Measurements from ENCODE around the gene AJAP1.

AJAP1 gene

GRCh38 chr1:4728319-4729089, 74.1 kb downstream of the AJAP1 start:
- CTCF ChIA-PET: no interaction called here
- Mint-ChIP-seq H3K4me1 (no peaks in the 10 kb centered on the region), H3K4me3 (no peak overlapping the region), H3K27ac (no peak overlapping the region), H3K27me3 (no peaks in the 10 kb centered on the region), H3K36me3 (no peaks in the 10 kb centered on the region), H3K9me3 (no peaks in the 10 kb centered on the region)
- DNase-seq: no peak

- Mint-ChIP-seq H3K4me1 (no peaks in the 10 kb centered on the region), H3K4me3 (no peak overlapping the region), H3K27me3 (no peaks in the 10 kb centered on the region), H3K9me3 (no peaks in the 10 kb centered on the region), H3K27ac (no peak overlapping the region), H3K36me3 (no peaks in the 10 kb centered on the region)
- CTCF ChIA-PET: no interaction called here
- no peak for DNase-seq
Observed at GRCh38 chr1:4729090-4729471, 74.7 kb downstream of the AJAP1 start.

DNA sequence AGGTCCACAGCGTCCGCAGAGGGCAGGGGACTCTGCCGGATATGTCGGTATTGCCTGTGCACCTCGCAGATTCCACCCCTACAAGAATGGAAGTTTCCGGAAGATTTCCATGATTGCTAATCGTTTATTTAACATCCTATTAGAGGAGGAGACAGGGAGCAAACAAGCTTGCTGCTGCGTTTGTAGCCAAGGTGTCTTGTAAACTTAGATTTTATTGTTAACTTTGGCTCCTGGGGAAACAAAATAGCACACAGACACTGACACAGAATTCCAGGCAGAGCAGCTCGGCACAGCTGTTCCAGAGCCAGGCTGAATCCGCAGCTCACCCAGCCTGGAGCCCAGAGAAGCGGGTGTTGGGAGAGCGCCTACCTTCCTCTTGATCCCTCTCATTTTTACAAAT, 75.7 kb downstream of the AJAP1 start:
- H3K9me3 Mint-ChIP-seq: no peaks in the 10 kb centered on the region

DNA sequence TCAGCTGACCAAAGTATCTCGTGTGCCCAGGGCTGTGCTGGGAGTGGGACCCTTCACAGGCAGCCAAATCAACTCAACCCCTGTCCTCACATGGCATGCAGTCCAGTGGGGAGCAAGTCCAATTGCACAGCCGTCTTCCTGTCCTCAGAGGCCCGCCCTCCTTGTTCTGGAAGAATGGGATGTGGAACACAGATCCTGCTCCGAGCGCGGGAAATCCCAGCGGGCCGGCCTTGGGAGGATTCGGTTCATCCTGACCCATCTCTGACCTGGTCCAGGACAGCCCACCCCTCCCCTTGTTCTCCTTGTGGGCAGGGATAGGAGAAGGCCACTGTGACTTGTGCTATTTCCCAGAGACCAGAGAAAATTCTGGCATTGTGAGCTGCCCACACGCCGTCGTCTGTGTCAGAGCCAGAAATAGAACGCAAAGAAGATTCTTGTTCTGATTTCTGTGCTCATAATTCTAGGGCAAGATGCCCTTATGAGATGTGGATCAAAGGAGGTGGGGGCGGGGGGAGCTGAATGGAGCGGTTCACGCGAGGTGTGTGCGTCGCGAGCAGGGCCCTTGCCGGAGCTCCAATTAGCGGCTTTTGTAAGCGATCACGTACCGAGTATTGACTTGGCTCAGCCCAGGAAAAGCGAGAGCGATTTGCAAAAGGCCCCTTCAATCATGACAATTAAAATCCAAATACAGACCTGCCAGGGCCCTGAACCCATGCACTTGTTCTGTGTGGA, 79.2 kb downstream of the AJAP1 start:
- Mint-ChIP-seq H3K36me3 (no peaks in the 10 kb centered on the region), H3K4me1 (no peaks in the 10 kb centered on the region), H3K9me3 (no peaks in the 10 kb centered on the region), H3K27ac (no peak overlapping the region), H3K27me3 (peaks cover 10% of the 10 kb centered on the region), H3K4me3 (no peak overlapping the region)
- no peak for DNase-seq
- CTCF ChIA-PET: no interaction called here

More for the DNA sequence above, 75.7 kb downstream of the AJAP1 start:
- CTCF ChIA-PET: no interaction called here
- DNase-seq: no peak
- Mint-ChIP-seq H3K4me1 (no peaks in the 10 kb centered on the region), H3K27ac (no peak overlapping the region), H3K36me3 (no peaks in the 10 kb centered on the region), H3K27me3 (peaks cover 3% of the 10 kb centered on the region), H3K4me3 (no peak overlapping the region)

DNA sequence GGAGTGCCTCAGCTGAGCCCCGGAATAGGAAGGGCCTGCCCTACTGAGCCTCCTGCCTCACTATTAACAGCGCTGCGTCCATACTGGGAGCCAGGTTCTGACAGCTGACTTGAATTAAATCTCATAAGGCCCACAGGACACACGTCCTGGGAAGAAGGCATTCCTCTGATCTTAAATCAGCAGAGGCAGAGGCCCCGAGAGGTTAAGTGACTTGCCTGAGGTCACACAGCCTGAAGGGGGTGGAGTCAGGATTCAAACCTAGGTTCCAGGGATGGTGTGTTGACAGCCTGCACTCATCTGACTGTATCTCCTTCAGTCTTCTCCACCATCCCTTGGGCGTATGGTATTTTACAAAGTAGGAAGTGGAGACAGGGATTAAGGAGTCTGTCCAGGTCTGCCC, 79.8 kb downstream of the AJAP1 start:
- Mint-ChIP-seq H3K4me1 (no peaks in the 10 kb centered on the region), H3K27ac (no peak overlapping the region), H3K27me3 (peaks cover 10% of the 10 kb centered on the region), H3K9me3 (no peaks in the 10 kb centered on the region), H3K4me3 (no peak overlapping the region), H3K36me3 (no peaks in the 10 kb centered on the region)
- no peak for DNase-seq
- CTCF ChIA-PET: no interaction called here

GRCh38 chr1:4734791-4735190, 80.4 kb downstream of the AJAP1 start:
- Mint-ChIP-seq H3K27ac (no peak overlapping the region), H3K27me3 (peaks cover 10% of the 10 kb centered on the region), H3K36me3 (no peaks in the 10 kb centered on the region), H3K4me1 (no peaks in the 10 kb centered on the region), H3K9me3 (peaks cover 2% of the 10 kb centered on the region), H3K4me3 (no peak overlapping the region)
- no peak for DNase-seq
- CTCF ChIA-PET: no interaction called here

DNA sequence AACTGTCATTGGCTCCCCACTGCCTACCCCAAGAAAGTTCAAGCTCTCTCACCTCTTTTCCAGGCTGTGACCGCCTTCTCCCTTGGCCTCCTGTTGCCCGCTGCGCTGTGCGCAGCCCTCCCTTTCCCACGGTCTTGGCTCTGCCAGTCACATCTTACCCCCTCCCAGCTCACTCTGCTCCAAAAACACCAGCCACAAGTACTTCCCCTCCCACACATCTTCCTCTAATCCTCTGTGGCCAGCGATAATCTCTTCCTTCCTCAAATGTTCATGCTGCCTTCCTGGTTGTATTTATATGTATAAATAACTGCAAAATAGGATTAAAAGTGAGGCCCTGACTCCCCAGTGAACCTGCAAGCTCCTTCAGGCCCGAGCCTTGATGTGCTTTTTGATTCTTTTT, 81.8 kb downstream of the AJAP1 start:
- Mint-ChIP-seq H3K27me3 (peaks cover 10% of the 10 kb centered on the region), H3K36me3 (no peaks in the 10 kb centered on the region), H3K9me3 (peaks cover 2% of the 10 kb centered on the region), H3K27ac (no peak overlapping the region), H3K4me1 (no peaks in the 10 kb centered on the region), H3K4me3 (no peak overlapping the region)
- CTCF ChIA-PET: no interaction called here
- no peak for DNase-seq

GRCh38 chr1:4741876-4742423, 87.5 kb downstream of the AJAP1 start:
- CTCF ChIA-PET: no interaction called here
- H3K9me3 Mint-ChIP-seq: peaks cover 2% of the 10 kb centered on the region
- no peak for DNase-seq
- H3K36me3 Mint-ChIP-seq: no peaks in the 10 kb centered on the region
- no peaks in the 10 kb centered on the region for H3K4me1 Mint-ChIP-seq
- no peaks in the 10 kb centered on the region for H3K27me3 Mint-ChIP-seq
- no peak overlapping the region for H3K4me3 Mint-ChIP-seq
- H3K27ac Mint-ChIP-seq: no peak overlapping the region

DNA sequence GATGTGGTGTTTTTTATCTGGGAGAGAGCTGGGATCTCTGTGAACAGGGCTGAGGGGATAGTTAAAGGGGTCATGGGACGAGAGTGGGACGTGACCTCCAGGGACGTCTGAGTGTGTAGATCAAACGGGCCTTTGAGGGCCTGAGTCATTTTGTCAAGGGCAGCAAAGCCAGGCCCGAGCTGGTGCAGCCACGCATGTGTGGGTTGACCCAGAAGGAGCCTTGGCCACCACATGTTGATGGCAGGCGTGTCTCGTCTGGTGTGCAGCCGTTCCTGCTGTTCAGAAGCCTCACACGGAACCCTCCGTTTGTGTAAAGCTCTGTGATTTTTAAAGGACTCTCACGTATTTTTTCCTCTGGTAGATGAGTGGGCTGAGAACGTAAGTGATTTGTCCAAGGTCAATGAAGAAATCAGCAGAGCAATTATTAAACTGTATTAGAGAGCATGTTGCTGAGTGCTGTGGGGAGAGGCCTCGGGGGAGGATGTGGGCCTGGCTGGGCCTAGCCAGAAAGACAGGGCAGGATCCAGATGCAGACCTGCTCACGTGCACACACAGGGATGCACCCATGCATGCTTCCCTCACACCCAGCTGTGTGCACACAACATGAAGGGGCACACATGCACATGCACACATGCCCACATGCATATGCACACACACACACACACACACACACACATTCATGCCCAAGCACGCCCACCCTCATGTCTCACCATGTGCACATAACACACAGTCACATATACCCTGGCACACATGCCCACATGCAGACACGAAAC, 89.8 kb downstream of the AJAP1 start:
- peaks cover 2% of the 10 kb centered on the region for H3K9me3 Mint-ChIP-seq
- H3K4me3 Mint-ChIP-seq: no peak overlapping the region
- DNase-seq: no peak
- H3K4me1 Mint-ChIP-seq: no peaks in the 10 kb centered on the region
- no peaks in the 10 kb centered on the region for H3K27me3 Mint-ChIP-seq
- no peak overlapping the region for H3K27ac Mint-ChIP-seq
- CTCF ChIA-PET: no interaction called here
- no peaks in the 10 kb centered on the region for H3K36me3 Mint-ChIP-seq

DNA sequence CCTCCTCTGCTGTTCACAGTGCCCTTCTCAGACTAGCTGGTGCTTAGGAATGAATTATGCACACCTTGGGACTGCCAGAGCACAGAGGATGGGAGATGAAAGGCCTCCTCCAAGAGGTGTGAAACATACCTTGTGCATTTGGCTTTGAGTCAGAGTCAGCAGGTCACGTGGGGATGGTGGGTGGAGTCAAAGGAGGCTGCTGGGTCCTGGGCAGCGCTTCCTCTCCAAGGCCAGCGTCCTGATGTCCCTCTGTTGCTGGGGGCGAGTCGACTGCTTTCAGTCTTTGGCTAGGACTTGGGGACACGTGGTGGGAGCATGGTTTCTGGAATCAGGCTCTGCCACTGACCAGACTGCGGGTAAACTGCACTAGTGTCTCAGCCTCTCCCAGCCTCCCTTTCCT, 91.2 kb downstream of the AJAP1 start:
- Mint-ChIP-seq H3K36me3 (no peaks in the 10 kb centered on the region), H3K4me1 (no peaks in the 10 kb centered on the region), H3K9me3 (no peaks in the 10 kb centered on the region), H3K4me3 (no peak overlapping the region), H3K27ac (no peak overlapping the region), H3K27me3 (no peaks in the 10 kb centered on the region)
- CTCF ChIA-PET: no interaction called here
- DNase-seq: no peak

- H3K4me3 Mint-ChIP-seq: no peak overlapping the region
- no peaks in the 10 kb centered on the region for H3K36me3 Mint-ChIP-seq
- no peaks in the 10 kb centered on the region for H3K9me3 Mint-ChIP-seq
- no peaks in the 10 kb centered on the region for H3K4me1 Mint-ChIP-seq
- no peak overlapping the region for H3K27ac Mint-ChIP-seq
- CTCF ChIA-PET: no interaction called here
- no peaks in the 10 kb centered on the region for H3K27me3 Mint-ChIP-seq
- no peak for DNase-seq
Observed at GRCh38 chr1:4749406-4749805, 95.0 kb downstream of the AJAP1 start.

- H3K27me3 Mint-ChIP-seq: no peaks in the 10 kb centered on the region
Observed at GRCh38 chr1:4750177-4750576, 95.8 kb downstream of the AJAP1 start.

DNA sequence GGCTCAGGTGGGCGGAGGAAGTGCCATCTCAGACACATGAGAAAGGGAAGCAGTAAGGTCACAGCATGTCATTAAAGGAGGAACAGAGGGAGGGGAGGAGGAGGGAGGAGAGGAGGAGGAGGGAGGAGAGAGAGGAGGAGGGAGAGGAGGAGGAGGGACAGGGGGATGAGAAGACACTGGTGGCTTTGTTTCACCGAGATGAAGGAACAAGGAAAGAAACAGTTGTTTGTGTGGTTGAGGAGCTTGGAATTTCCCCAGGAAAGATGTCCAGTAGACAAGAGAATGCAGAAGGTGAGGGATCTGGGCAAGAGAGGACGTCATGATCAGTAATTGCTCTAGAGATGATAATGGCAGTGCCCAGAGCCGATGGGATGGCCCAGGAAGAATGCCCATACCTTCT, 97.7 kb downstream of the AJAP1 start:
- H3K9me3 Mint-ChIP-seq: no peaks in the 10 kb centered on the region
- no peaks in the 10 kb centered on the region for H3K36me3 Mint-ChIP-seq
- no peak overlapping the region for H3K4me3 Mint-ChIP-seq
- H3K27me3 Mint-ChIP-seq: no peaks in the 10 kb centered on the region
- CTCF ChIA-PET: no interaction called here
- DNase-seq: no peak
- H3K27ac Mint-ChIP-seq: no peak overlapping the region
- H3K4me1 Mint-ChIP-seq: no peaks in the 10 kb centered on the region

More at GRCh38 chr1:4750177-4750576, 95.8 kb downstream of the AJAP1 start:
- CTCF ChIA-PET: no interaction called here
- H3K4me3 Mint-ChIP-seq: no peak overlapping the region
- DNase-seq: no peak
- H3K36me3 Mint-ChIP-seq: no peaks in the 10 kb centered on the region
- no peaks in the 10 kb centered on the region for H3K4me1 Mint-ChIP-seq
- no peak overlapping the region for H3K27ac Mint-ChIP-seq
- no peaks in the 10 kb centered on the region for H3K9me3 Mint-ChIP-seq

- Mint-ChIP-seq H3K4me1 (no peaks in the 10 kb centered on the region), H3K27ac (no peak overlapping the region), H3K27me3 (no peaks in the 10 kb centered on the region), H3K36me3 (no peaks in the 10 kb centered on the region), H3K9me3 (peaks cover 12% of the 10 kb centered on the region), H3K4me3 (no peak overlapping the region)
- CTCF ChIA-PET: no interaction called here
- no peak for DNase-seq
Observed at GRCh38 chr1:4754816-4755215, 100.4 kb downstream of the AJAP1 start.

Data from activated naive CD4-positive, alpha-beta T cell treated with anti-CD3 and anti-CD28 coated beads, Interleukin-2, amount 10 ng/mL, durations not matched to agents 7 days and 5 days (primary cell).